ENCODE measurements around the gene OVOL3.

DNA sequence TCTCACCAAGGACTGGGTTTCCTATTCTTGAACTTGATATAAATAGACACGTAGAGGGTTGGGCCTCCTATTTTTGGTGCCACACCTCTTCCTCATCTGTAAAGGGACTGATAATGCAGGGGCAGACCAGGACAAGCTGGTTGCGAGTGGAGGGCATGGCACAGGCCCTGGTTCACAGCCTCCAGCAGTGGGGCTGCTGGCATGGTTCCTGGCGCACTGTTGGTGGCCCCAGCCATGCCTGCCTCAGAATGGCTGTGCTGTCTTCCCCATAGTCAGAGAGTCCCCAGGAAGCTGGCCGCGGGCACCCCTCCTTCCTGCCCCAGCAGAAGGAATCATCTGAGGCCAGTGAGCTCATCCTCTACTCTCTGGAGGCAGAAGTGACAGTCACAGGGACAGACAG lies 10.5 kb upstream of the OVOL3 start:
- TF ChIP-seq, protein P1, sequence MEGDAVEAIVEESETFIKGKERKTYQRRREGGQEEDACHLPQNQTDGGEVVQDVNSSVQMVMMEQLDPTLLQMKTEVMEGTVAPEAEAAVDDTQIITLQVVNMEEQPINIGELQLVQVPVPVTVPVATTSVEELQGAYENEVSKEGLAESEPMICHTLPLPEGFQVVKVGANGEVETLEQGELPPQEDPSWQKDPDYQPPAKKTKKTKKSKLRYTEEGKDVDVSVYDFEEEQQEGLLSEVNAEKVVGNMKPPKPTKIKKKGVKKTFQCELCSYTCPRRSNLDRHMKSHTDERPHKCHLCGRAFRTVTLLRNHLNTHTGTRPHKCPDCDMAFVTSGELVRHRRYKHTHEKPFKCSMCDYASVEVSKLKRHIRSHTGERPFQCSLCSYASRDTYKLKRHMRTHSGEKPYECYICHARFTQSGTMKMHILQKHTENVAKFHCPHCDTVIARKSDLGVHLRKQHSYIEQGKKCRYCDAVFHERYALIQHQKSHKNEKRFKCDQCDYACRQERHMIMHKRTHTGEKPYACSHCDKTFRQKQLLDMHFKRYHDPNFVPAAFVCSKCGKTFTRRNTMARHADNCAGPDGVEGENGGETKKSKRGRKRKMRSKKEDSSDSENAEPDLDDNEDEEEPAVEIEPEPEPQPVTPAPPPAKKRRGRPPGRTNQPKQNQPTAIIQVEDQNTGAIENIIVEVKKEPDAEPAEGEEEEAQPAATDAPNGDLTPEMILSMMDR (IDR thresholded peaks at IDR 0.05), result no peak
- TF ChIP-seq POLR2AphosphoS5 (IDR thresholded peaks at IDR 0.05), result no peak
- TF ChIP-seq EP300 (IDR thresholded peaks at IDR 0.05), result no peak
- no peak for TF ChIP-seq POLR2A (IDR thresholded peaks at IDR 0.05)

Data from sigmoid colon (tissue), 4 donors.